ENCODE measurements around the gene SON. TPM values are rescaled to one million over a fixed set of nuclear protein-coding genes. Genes with fewer than 3 reads are reported as not detected.

SON gene
- polyA plus RNA-seq, 10 donors, result 170 to 275 (median 224) TPM

Other genes starting within 250 kb of the SON start
- 10 to 100 TPM; 18.9 to 28.0 (median 25.4) TPM for gene IFNAR1, start 218.1 kb upstream of the SON start, polyA plus RNA-seq (ENCODE audit: insufficient read length in 10 of 10)
- gene IFNGR2, start 139.6 kb upstream of the SON start, polyA plus RNA-seq (ENCODE audit: insufficient read length in 10 of 10), result 10 to 100 TPM; 52.0 to 76.1 (median 60.7) TPM
- gene TMEM50B, start 63.1 kb upstream of the SON start, polyA plus RNA-seq (ENCODE audit: insufficient read length in 10 of 10), result 10 to 100 TPM; 18.4 to 38.5 (median 25.4) TPM
- gene DNAJC28, start 51.3 kb upstream of the SON start, polyA plus RNA-seq (ENCODE audit: insufficient read length in 10 of 10), result 1 to 10 TPM; 1.7 to 4.4 (median 2.7) TPM
- 10 to 100 TPM; 38.3 to 71.6 (median 55.6) TPM for gene GART, start 921 bp upstream of the SON start, polyA plus RNA-seq (ENCODE audit: insufficient read length in 10 of 10)
- gene DONSON, start 45.6 kb downstream of the SON start, polyA plus RNA-seq (ENCODE audit: insufficient read length in 10 of 10), result 10 to 100 TPM; 17.1 to 29.6 (median 21.7) TPM
- 10 to 100 TPM; 23.9 to 45.9 (median 35.1) TPM for gene CRYZL1, start 98.7 kb downstream of the SON start, polyA plus RNA-seq (ENCODE audit: insufficient read length in 10 of 10)
- 10 to 100 TPM; 29.9 to 44.9 (median 35.4) TPM for gene ITSN1, start 99.5 kb downstream of the SON start, polyA plus RNA-seq (ENCODE audit: insufficient read length in 10 of 10)